ENCODE measurements around the gene EIF4H.

EIF4H gene

DNA sequence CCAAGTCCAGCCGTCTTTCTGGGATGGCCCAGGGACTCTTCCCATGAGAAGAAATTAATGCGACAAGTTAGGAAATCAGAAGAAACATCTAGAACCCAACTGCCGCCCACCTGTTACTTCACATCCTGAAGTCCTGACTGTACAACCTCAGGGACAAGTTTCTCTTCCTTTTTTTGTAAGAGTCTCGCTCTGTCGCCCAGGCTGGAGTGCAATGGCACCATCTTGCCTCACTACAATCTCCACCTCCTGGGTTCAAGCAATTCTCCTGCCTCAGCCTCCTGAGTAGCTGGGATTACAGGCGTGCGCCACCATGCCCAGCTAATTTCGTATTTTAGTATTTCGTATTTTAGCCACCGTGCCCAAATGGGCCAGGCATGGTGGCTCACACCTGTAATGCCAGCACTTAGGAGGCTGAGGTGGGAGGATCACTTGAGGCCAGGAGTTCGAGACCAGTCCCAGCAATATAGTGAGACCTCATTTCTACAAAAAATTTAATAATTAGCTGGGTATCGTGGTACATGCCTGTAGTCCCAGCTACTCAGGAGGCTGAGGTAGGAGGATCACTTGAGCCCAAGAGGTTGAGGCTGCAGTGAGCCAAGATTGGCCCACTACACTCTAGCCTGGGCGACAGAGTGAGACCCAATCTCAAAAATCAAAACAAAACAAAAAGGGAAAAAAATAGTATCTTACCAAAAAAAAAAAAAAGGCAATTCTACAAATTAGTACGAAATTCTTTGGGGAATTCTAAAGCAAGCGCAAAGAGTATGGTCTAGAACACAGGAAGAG lies 56.5 kb downstream of the EIF4H start:
- H3K36me3 ChIP-seq (ENCODE audit: control insufficient read depth in 1 of 2, insufficient read depth in 2 of 2, low read length in 2 of 2): peaks cover 43 to 46% of the 10 kb centered on the region in 2 experiments

DNA sequence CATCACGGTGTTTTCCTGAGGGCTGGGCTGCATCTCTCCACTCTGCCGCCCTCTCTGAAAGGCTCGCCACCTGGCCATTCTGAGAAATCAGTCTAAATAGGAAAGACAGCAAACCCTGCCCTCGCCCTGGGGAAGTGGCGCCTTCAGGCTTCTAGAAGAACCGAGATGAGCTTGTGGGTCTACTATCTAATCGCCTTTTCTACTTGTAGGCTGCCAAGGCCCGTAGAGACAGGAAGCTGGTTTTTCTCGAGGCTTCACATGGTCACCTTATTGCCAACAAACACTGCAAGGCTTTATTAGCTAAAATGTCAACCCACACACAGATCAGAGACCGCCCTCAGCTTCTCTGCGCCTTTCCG lies 57.1 kb downstream of the EIF4H start:
- Histone ChIP-seq H3K36me3 (ENCODE audit: control insufficient read depth in 1 of 2, insufficient read depth in 2 of 2, low read length in 2 of 2) (peaks cover 41 to 50% of the 10 kb centered on the region in 2 experiments), H3K9me3 (ENCODE audit: insufficient read depth, low read depth, low read length) (no peaks in the 10 kb centered on the region), H2BK5ac (ENCODE audit: low read depth, low read length, poor library complexity) (no peak overlapping the region), H2BK120ac (ENCODE audit: insufficient read depth, low read length, poor library complexity) (no peak overlapping the region), H3K27me3 (ENCODE audit: insufficient read depth, low read length) (no peaks in the 10 kb centered on the region), H3K23ac (ENCODE audit: low read length) (no peak overlapping the region), H3K4me3 (ENCODE audit: low read depth, low read length) (no peak overlapping the region), H3K14ac (ENCODE audit: low read length) (no peak overlapping the region), H4K8ac (ENCODE audit: low read depth, low read length) (no peak overlapping the region), H3K4ac (ENCODE audit: low read depth, low read length) (no peak overlapping the region), H3K18ac (ENCODE audit: low read length) (no peak overlapping the region), H4K91ac (ENCODE audit: low read depth, low read length) (no peak overlapping the region), H2BK12ac (ENCODE audit: low read length) (no peak overlapping the region), H3K4me2 (ENCODE audit: low read length) (no peak overlapping the region), H3K4me1 (ENCODE audit: control insufficient read depth in 1 of 2, insufficient read depth in 2 of 2, low read length in 2 of 2) (no peaks in the 10 kb centered on the region), H3K9ac (ENCODE audit: low read length) (no peak overlapping the region), H4K12ac (ENCODE audit: low read depth, low read length) (no peak overlapping the region), H2AK5ac (ENCODE audit: low read length) (no peak overlapping the region), H3K79me2 (ENCODE audit: control insufficient read depth, insufficient read depth, low read length, poor library complexity) (no peaks in the 10 kb centered on the region), H2AFZ (ENCODE audit: insufficient read depth, low read length, poor library complexity) (no peak overlapping the region), H3K27ac (ENCODE audit: low read depth, low read length) (no peak overlapping the region), H3K79me1 (ENCODE audit: low read length) (no peaks in the 10 kb centered on the region)
- DNase-seq: no peak
- no CpG with 5 or more reads among the region's 12 CpGs for WGBS (ENCODE audit: extremely low coverage, insufficient coverage, insufficient read length)

More for the DNA sequence above, 56.5 kb downstream of the EIF4H start:
- Histone ChIP-seq H2AFZ (ENCODE audit: insufficient read depth, low read length, poor library complexity) (no peak overlapping the region), H3K23ac (ENCODE audit: low read length) (no peak overlapping the region), H3K14ac (ENCODE audit: low read length) (no peak overlapping the region), H3K79me2 (ENCODE audit: control insufficient read depth, insufficient read depth, low read length, poor library complexity) (no peaks in the 10 kb centered on the region), H3K27ac (ENCODE audit: low read depth, low read length) (no peak overlapping the region), H3K9ac (ENCODE audit: low read length) (no peak overlapping the region), H3K9me3 (ENCODE audit: insufficient read depth, low read depth, low read length) (no peaks in the 10 kb centered on the region), H2BK12ac (ENCODE audit: low read length) (no peak overlapping the region), H3K4ac (ENCODE audit: low read depth, low read length) (no peak overlapping the region), H3K4me2 (ENCODE audit: low read length) (no peak overlapping the region), H3K27me3 (ENCODE audit: insufficient read depth, low read length) (no peaks in the 10 kb centered on the region), H2AK5ac (ENCODE audit: low read length) (no peak overlapping the region), H2BK120ac (ENCODE audit: insufficient read depth, low read length, poor library complexity) (no peak overlapping the region), H3K4me3 (ENCODE audit: low read depth, low read length) (no peak overlapping the region), H3K4me1 (ENCODE audit: control insufficient read depth in 1 of 2, insufficient read depth in 2 of 2, low read length in 2 of 2) (no peaks in the 10 kb centered on the region), H2BK5ac (ENCODE audit: low read depth, low read length, poor library complexity) (no peak overlapping the region), H4K12ac (ENCODE audit: low read depth, low read length) (no peak overlapping the region), H3K79me1 (ENCODE audit: low read length) (no peaks in the 10 kb centered on the region), H4K91ac (ENCODE audit: low read depth, low read length) (no peak overlapping the region), H3K18ac (ENCODE audit: low read length) (no peak overlapping the region), H4K8ac (ENCODE audit: low read depth, low read length) (no peak overlapping the region)
- DNase-seq: no peak
- WGBS (ENCODE audit: extremely low coverage, insufficient coverage, insufficient read length): no CpG with 5 or more reads among the region's 15 CpGs

DNA sequence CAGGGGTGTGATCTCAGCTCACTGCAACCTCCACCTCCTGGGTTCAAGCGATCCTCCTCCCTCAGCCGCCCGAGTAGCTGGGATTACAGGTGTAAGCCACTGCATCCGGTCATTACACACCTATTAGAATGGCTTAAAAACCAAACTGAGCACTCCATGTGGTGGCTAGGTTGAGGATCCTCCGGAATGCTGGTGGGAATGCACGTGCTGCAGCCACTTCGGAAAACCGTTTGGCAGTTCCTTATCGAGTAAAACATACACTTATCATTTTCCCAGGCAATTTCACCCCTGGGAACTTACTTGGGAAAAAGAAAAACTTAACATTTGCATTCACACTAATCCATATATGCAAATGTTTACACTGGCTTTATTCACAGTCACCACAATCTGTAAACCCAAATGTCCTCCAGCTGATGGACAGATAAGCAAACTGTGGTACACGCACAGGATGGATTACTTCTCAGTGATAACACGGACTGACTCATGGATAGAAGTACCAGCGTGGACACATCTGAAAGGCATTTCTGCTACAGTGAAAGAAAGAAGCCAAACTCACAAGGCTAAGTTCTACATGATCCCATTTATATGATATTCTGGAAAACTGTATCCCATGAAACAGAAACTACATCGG lies 59.6 kb downstream of the EIF4H start:
- no peak overlapping the region for H2BK120ac ChIP-seq (ENCODE audit: insufficient read depth, low read length, poor library complexity)
- H3K79me2 ChIP-seq (ENCODE audit: control insufficient read depth, insufficient read depth, low read length, poor library complexity): no peaks in the 10 kb centered on the region
- no peak overlapping the region for H2BK12ac ChIP-seq (ENCODE audit: low read length)
- no peak overlapping the region for H3K27ac ChIP-seq (ENCODE audit: low read depth, low read length)
- WGBS (ENCODE audit: extremely low coverage, insufficient coverage, insufficient read length): no CpG with 5 or more reads among the region's 13 CpGs
- no peak overlapping the region for H2AK5ac ChIP-seq (ENCODE audit: low read length)
- peak; percentile 18 to 66 for DNase-seq
- no peak overlapping the region for H4K12ac ChIP-seq (ENCODE audit: low read depth, low read length)
- no peaks in the 10 kb centered on the region for H3K27me3 ChIP-seq (ENCODE audit: insufficient read depth, low read length)
- H4K8ac ChIP-seq (ENCODE audit: low read depth, low read length): no peak overlapping the region
- peaks cover 59 to 72% of the 10 kb centered on the region in 2 experiments for H3K36me3 ChIP-seq (ENCODE audit: control insufficient read depth in 1 of 2, insufficient read depth in 2 of 2, low read length in 2 of 2)
- H3K9ac ChIP-seq (ENCODE audit: low read length): no peak overlapping the region
- no peaks in the 10 kb centered on the region for H3K4me1 ChIP-seq (ENCODE audit: control insufficient read depth in 1 of 2, insufficient read depth in 2 of 2, low read length in 2 of 2)
- no peak overlapping the region for H2BK5ac ChIP-seq (ENCODE audit: low read depth, low read length, poor library complexity)
- no peak overlapping the region for H3K4me2 ChIP-seq (ENCODE audit: low read length)
- no peak overlapping the region for H3K4me3 ChIP-seq (ENCODE audit: low read depth, low read length)
- no peaks in the 10 kb centered on the region for H3K9me3 ChIP-seq (ENCODE audit: insufficient read depth, low read depth, low read length)
- no peak overlapping the region for H2AFZ ChIP-seq (ENCODE audit: insufficient read depth, low read length, poor library complexity)
- H4K91ac ChIP-seq (ENCODE audit: low read depth, low read length): no peak overlapping the region
- no peak overlapping the region for H3K4ac ChIP-seq (ENCODE audit: low read depth, low read length)
- H3K23ac ChIP-seq (ENCODE audit: low read length): no peak overlapping the region
- H3K14ac ChIP-seq (ENCODE audit: low read length): no peak overlapping the region
- H3K18ac ChIP-seq (ENCODE audit: low read length): no peak overlapping the region
- H3K79me1 ChIP-seq (ENCODE audit: low read length): no peaks in the 10 kb centered on the region

GRCh38 chr7:74235518-74236268 lies 61.5 kb downstream of the EIF4H start:
- H3K79me1 ChIP-seq (ENCODE audit: low read length): no peaks in the 10 kb centered on the region
- H3K27ac ChIP-seq (ENCODE audit: low read depth, low read length): no peak overlapping the region
- no peak overlapping the region for H3K18ac ChIP-seq (ENCODE audit: low read length)
- H4K8ac ChIP-seq (ENCODE audit: low read depth, low read length): no peak overlapping the region
- no peak overlapping the region for H3K4me3 ChIP-seq (ENCODE audit: low read depth, low read length)
- WGBS (ENCODE audit: extremely low coverage, insufficient coverage, insufficient read length): no CpG with 5 or more reads among the region's 8 CpGs
- no peak overlapping the region for H2AFZ ChIP-seq (ENCODE audit: insufficient read depth, low read length, poor library complexity)
- no peak overlapping the region for H3K4ac ChIP-seq (ENCODE audit: low read depth, low read length)
- no peak overlapping the region for H3K9ac ChIP-seq (ENCODE audit: low read length)
- H3K14ac ChIP-seq (ENCODE audit: low read length): no peak overlapping the region
- H3K4me1 ChIP-seq (ENCODE audit: control insufficient read depth in 1 of 2, insufficient read depth in 2 of 2, low read length in 2 of 2): no peaks in the 10 kb centered on the region
- H3K36me3 ChIP-seq (ENCODE audit: control insufficient read depth in 1 of 2, insufficient read depth in 2 of 2, low read length in 2 of 2): peaks cover 64 to 71% of the 10 kb centered on the region in 2 experiments
- no peak overlapping the region for H4K91ac ChIP-seq (ENCODE audit: low read depth, low read length)
- no peaks in the 10 kb centered on the region for H3K27me3 ChIP-seq (ENCODE audit: insufficient read depth, low read length)
- DNase-seq: peak; percentile 7 to 75
- H2BK5ac ChIP-seq (ENCODE audit: low read depth, low read length, poor library complexity): no peak overlapping the region
- H2BK120ac ChIP-seq (ENCODE audit: insufficient read depth, low read length, poor library complexity): no peak overlapping the region
- no peaks in the 10 kb centered on the region for H3K9me3 ChIP-seq (ENCODE audit: insufficient read depth, low read depth, low read length)
- H2AK5ac ChIP-seq (ENCODE audit: low read length): no peak overlapping the region
- H3K79me2 ChIP-seq (ENCODE audit: control insufficient read depth, insufficient read depth, low read length, poor library complexity): no peaks in the 10 kb centered on the region
- H2BK12ac ChIP-seq (ENCODE audit: low read length): no peak overlapping the region
- H3K23ac ChIP-seq (ENCODE audit: low read length): no peak overlapping the region
- H3K4me2 ChIP-seq (ENCODE audit: low read length): no peak overlapping the region
- no peak overlapping the region for H4K12ac ChIP-seq (ENCODE audit: low read depth, low read length)
